ENCODE results near the gene MAD2L1BP.
"Not testable (repeated sequence)": the region's sequence is repeated elsewhere in the genome, so short reads cannot be mapped to it uniquely, and the experiment has no call there.

The MAD2L1BP gene

DNA sequence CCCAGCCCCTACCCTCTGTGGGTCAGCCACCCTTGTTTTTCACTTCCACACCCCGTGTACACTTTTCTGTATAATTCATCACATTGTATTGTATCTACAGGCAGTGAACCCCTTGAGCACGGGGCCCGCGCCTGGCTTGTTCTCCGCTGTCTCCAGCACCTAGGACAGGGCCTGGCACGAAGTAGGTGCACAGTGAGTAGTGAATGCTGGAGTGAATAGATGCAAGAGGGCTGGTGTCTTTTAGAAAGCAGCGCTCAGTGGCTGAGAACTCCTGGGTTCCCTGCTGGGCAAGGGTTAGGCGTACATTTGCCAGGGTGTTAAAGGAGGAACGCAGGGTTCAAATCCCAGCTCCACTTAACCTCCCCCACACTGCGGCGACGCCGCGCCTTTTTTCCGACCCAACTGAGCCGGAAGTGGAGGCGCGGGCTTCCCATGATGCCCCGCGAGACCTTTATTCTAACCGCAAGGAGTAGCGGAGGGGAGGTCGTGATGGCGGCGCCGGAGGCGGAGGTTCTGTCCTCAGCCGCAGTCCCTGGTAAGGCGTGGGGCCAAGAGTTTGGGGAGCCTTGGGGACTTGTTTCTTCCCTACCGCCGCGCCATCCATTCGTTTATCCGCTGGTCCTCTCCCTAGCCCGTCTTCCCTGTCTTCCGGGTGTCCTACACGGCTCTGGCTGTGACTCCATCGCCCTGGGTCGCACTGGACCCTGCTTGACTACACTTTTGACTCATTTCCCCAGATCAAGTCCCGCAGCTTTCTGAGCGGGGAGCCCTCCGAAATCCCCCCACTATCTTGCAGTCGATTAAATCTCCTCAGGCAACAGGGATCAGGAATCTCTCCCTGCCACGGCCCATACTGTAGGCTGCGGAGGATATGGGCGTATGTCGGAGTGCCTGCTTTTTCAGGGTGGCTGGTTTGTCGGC, at the start of gene MAD2L1BP:
Gene MAD2L1BP, plus strand, starts transcription at position 454 of the 921 bp plus-strand sequence. Its CDS starts 36 bp downstream, at position 490.
- Mint-ChIP-seq H3K36me3 (peaks cover 16 to 29% of the 10 kb centered on the region in 2 donors), H3K4me3 (peak within 1 kb of the TSS; percentile 94 to 99), H3K4me1 (peaks cover 28 to 43% of the 10 kb centered on the region in 2 donors), H3K27ac (peak within 1 kb of the TSS; percentile 94), H3K9me3 (no peaks in the 10 kb centered on the region), H3K27me3 (no peaks in the 10 kb centered on the region)
- DNase-seq (peak; percentile 77), ATAC-seq (replicated peaks) (peak; percentile 91)

DNA sequence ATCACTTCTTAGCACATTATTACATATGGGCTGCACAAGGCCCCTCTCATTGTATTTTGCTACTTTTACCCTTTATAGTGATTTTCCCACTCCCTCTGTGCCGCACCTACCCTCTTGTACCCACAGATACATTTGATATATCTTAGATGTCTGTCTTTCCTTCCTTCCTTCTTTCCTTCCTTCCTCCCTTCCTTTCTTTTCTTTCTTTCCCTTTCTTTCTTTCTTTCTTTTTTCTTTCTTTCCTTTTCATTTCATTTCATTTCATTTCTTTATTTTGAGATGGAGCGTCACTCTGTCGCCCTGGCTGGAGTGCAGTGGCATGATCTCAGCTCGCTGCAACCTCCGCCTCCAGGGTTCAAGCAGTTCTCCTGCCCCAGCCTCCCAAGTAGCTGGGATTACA, 47.4 kb upstream of the MAD2L1BP start:
- Mint-ChIP-seq H3K27ac (no peak overlapping the region), H3K36me3 (peaks cover 32 to 42% of the 10 kb centered on the region in 2 donors), H3K4me3 (no peak overlapping the region), H3K4me1 (peaks cover 8 to 15% of the 10 kb centered on the region in 2 donors), H3K27me3 (no peaks in the 10 kb centered on the region), H3K9me3 (no peaks in the 10 kb centered on the region)
- ATAC-seq (replicated peaks) (no peak), DNase-seq (no peak)

DNA sequence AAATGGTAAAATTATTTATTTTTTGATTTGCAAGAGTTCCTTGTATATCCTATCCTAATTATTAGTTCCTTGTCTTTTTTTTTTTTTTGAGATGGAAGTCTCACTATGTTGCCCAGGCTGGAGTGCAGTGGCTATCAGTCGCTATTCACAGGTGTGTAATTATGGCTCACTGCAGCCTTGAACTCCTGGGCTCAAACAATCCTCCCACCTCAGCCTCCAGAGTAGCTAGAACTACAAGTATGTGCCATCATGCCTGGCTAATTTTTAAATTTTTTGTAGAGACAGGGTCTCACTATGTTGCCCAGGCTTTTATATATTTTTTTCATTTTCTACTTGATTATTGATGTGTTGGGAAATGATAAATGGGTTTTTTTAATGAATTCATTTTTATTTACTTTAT, 46.1 kb upstream of the MAD2L1BP start:
- H3K27ac Mint-ChIP-seq; H3K9me3 Mint-ChIP-seq; H3K4me3 Mint-ChIP-seq; ATAC-seq (replicated peaks); H3K4me1 Mint-ChIP-seq; H3K27me3 Mint-ChIP-seq; DNase-seq: not testable (repeated sequence)
- peaks cover 33 to 39% of the 10 kb centered on the region in 2 donors for H3K36me3 Mint-ChIP-seq

DNA sequence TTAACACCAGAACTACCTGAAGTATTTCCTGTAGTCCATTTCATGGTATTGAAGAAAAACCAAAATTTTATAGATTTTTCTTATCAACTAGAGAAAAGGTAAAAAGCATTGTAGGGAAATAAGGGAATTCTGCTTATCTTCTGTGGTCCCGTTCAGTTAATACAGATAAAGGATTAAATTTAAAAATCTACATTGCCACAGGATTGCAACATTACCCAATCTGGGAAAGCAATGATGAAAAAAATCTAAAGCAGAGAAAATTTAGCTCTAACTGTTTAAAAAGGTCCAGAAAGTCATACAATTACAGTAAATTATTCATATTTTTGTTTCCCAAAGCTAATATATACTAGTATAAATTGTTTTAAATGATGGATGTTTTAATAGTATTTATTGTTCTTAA, 41.7 kb upstream of the MAD2L1BP start:
- H3K4me1 Mint-ChIP-seq = no peaks in the 10 kb centered on the region
- DNase-seq (no peak), ATAC-seq (replicated peaks) (no peak)
- no peaks in the 10 kb centered on the region for H3K9me3 Mint-ChIP-seq
- H3K27ac Mint-ChIP-seq = no peak overlapping the region
- H3K4me3 Mint-ChIP-seq = no peak overlapping the region
- H3K36me3 Mint-ChIP-seq = peaks cover 15 to 22% of the 10 kb centered on the region in 2 donors
- no peaks in the 10 kb centered on the region for H3K27me3 Mint-ChIP-seq

- H3K27me3 Mint-ChIP-seq = no peaks in the 10 kb centered on the region
- no peak overlapping the region for H3K4me3 Mint-ChIP-seq
- no peak for ATAC-seq (replicated peaks)
- H3K9me3 Mint-ChIP-seq = no peaks in the 10 kb centered on the region
- H3K27ac Mint-ChIP-seq = no peak overlapping the region
- peaks cover 26 to 36% of the 10 kb centered on the region in 2 donors for H3K36me3 Mint-ChIP-seq
- no peak for DNase-seq
- H3K4me1 Mint-ChIP-seq = no peaks in the 10 kb centered on the region
Measured at GRCh38 chr6:43600595-43600994, 35.0 kb upstream of the MAD2L1BP start.

DNA sequence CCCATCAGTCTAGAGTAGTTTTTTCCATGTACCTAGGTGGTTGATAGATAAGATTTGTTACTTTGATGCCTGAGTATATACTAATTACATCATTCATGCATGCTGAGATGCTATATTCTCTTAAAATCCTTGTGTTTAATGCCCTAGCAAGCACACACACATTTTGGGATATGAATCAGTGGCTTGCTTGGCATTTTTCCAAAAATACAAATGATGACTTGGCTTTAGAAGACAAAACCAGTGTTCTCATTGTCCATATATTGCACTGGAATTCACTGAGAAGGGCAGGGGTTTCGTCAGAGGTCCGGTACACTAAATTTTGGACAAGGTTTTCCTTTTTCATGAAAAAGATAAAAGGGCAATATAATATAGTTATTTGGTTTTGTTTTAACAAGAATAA, 31.5 kb upstream of the MAD2L1BP start:
- Mint-ChIP-seq H3K27ac (no peak overlapping the region), H3K4me3 (no peak overlapping the region), H3K36me3 (peaks cover 35 to 41% of the 10 kb centered on the region in 2 donors), H3K4me1 (peaks cover 9 to 13% of the 10 kb centered on the region in 2 donors), H3K27me3 (no peaks in the 10 kb centered on the region), H3K9me3 (no peaks in the 10 kb centered on the region)
- ATAC-seq (replicated peaks) = no peak
- DNase-seq = no peak

DNA sequence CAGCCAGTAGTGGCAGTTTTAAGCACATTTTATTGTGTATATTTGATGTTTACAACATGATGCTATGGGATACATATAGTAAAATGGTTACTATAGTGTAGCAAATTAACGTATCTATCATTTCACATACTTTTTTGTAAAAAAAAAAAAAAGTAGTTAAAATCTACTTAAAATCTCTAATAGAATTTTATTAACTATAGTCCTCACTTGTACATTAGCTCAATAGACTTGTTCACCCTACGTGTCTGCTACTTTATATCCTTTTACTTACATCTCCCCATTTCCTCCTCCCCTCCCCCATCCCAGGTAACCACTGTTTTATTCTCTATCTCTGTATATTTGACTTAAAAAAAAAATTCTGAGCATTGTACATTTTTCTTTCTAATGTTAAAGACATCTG, 29.6 kb upstream of the MAD2L1BP start:
- H3K9me3 Mint-ChIP-seq = no peaks in the 10 kb centered on the region
- peaks cover 35 to 38% of the 10 kb centered on the region in 2 donors for H3K36me3 Mint-ChIP-seq

GRCh38 chr6:43608310-43608763, 27.3 kb upstream of the MAD2L1BP start:
- H3K36me3 Mint-ChIP-seq = peaks cover 22 to 32% of the 10 kb centered on the region in 2 donors
- ATAC-seq (replicated peaks) (peak; percentile 38 to 50), DNase-seq (no peak)
- H3K27me3 Mint-ChIP-seq = no peaks in the 10 kb centered on the region
- peaks cover 11 to 13% of the 10 kb centered on the region in 2 donors for H3K4me1 Mint-ChIP-seq
- no peak overlapping the region for H3K27ac Mint-ChIP-seq
- no peak overlapping the region for H3K4me3 Mint-ChIP-seq
- H3K9me3 Mint-ChIP-seq = no peaks in the 10 kb centered on the region

More for the DNA sequence above, 29.6 kb upstream of the MAD2L1BP start:
- H3K27ac Mint-ChIP-seq = no peak overlapping the region
- DNase-seq = no peak
- H3K4me3 Mint-ChIP-seq = no peak overlapping the region
- ATAC-seq (replicated peaks) = no peak
- H3K27me3 Mint-ChIP-seq = no peaks in the 10 kb centered on the region
- H3K4me1 Mint-ChIP-seq = peaks cover 11 to 13% of the 10 kb centered on the region in 2 donors

DNA sequence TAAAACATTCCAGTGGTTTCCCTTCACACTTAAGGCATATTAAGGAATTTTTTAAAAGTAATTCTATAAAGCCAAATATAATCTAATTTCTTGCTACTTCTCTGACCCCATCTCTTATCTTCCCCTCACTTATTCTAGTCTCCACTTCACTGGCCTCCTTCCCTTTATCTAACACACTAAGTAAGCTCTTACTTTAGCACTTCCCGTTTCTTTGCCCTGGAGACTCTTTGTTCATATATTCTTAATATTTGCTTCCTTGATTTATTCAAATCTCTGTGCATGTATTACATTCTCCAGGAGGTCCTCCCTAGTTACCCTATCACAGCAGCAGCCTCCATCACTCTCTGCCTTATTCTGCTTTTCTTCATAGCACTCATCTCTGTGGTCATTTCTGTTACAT, 26.8 kb upstream of the MAD2L1BP start:
- H3K27me3 Mint-ChIP-seq = no peaks in the 10 kb centered on the region
- no peak overlapping the region for H3K27ac Mint-ChIP-seq
- no peak for DNase-seq
- H3K4me3 Mint-ChIP-seq = no peak overlapping the region
- ATAC-seq (replicated peaks) = peak in 1 of 2 donors; percentile 39
- peaks cover 11 to 13% of the 10 kb centered on the region in 2 donors for H3K4me1 Mint-ChIP-seq
- peaks cover 25 to 36% of the 10 kb centered on the region in 2 donors for H3K36me3 Mint-ChIP-seq
- H3K9me3 Mint-ChIP-seq = no peaks in the 10 kb centered on the region

GRCh38 chr6:43609402-43609801, 26.2 kb upstream of the MAD2L1BP start:
- Mint-ChIP-seq H3K4me3 (no peak overlapping the region), H3K27me3 (no peaks in the 10 kb centered on the region), H3K27ac (no peak overlapping the region), H3K9me3 (no peaks in the 10 kb centered on the region), H3K4me1 (peaks cover 11 to 13% of the 10 kb centered on the region in 2 donors), H3K36me3 (peaks cover 25 to 34% of the 10 kb centered on the region in 2 donors)
- DNase-seq (no peak), ATAC-seq (replicated peaks) (no peak)

GRCh38 chr6:43610431-43610830, 25.2 kb upstream of the MAD2L1BP start:
- ATAC-seq (replicated peaks) = no peak
- DNase-seq = no peak
- Mint-ChIP-seq H3K4me3 (no peak overlapping the region), H3K4me1 (peaks cover 11 to 13% of the 10 kb centered on the region in 2 donors), H3K36me3 (peaks cover 25 to 30% of the 10 kb centered on the region in 2 donors), H3K9me3 (no peaks in the 10 kb centered on the region), H3K27ac (peak overlapping the region; percentile 37), H3K27me3 (no peaks in the 10 kb centered on the region)

DNA sequence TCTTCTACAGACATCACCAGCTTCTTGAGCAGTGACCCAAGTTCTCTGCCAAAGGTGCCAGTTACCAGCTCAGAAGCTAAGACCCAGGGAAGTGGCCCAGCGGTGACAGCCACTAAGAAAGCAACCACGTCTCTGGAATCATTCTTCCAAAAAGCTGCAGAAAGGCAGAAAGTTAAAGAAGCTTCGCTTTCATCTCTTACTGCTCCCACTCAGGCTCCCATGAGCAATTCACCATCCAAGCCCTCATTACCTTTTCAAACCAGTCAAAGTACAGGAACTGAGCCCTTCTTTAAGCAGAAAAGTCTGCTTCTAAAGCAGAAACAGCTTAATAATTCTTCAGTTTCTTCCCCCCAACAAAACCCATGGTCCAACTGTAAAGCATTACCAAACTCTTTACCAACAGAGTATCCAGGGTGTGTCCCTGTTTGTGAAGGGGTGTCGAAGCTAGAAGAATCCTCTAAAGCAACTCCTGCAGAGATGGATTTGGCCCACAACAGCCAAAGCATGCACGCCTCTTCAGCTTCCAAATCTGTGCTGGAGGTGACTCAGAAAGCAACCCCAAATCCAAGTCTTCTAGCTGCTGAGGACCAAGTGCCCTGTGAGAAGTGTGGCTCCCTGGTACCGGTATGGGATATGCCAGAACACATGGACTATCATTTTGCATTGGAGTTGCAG, 21.8 kb upstream of the MAD2L1BP start:
- DNase-seq (no peak), ATAC-seq (replicated peaks) (no peak)
- H3K4me3 Mint-ChIP-seq = no peak overlapping the region
- no peak overlapping the region for H3K27ac Mint-ChIP-seq
- no peaks in the 10 kb centered on the region for H3K27me3 Mint-ChIP-seq
- H3K9me3 Mint-ChIP-seq = no peaks in the 10 kb centered on the region
- H3K4me1 Mint-ChIP-seq = peaks cover 4% of the 10 kb centered on the region in 2 donors
- peaks cover 14 to 25% of the 10 kb centered on the region in 2 donors for H3K36me3 Mint-ChIP-seq

- Mint-ChIP-seq H3K27me3 (no peaks in the 10 kb centered on the region), H3K4me1 (peaks cover 0 to 2% of the 10 kb centered on the region in 2 donors), H3K9me3 (no peaks in the 10 kb centered on the region), H3K4me3 (no peak overlapping the region), H3K36me3 (peaks cover 11 to 24% of the 10 kb centered on the region in 2 donors), H3K27ac (no peak overlapping the region)
- ATAC-seq (replicated peaks) (no peak), DNase-seq (no peak)
Measured at GRCh38 chr6:43614396-43614730, 21.3 kb upstream of the MAD2L1BP start.

DNA sequence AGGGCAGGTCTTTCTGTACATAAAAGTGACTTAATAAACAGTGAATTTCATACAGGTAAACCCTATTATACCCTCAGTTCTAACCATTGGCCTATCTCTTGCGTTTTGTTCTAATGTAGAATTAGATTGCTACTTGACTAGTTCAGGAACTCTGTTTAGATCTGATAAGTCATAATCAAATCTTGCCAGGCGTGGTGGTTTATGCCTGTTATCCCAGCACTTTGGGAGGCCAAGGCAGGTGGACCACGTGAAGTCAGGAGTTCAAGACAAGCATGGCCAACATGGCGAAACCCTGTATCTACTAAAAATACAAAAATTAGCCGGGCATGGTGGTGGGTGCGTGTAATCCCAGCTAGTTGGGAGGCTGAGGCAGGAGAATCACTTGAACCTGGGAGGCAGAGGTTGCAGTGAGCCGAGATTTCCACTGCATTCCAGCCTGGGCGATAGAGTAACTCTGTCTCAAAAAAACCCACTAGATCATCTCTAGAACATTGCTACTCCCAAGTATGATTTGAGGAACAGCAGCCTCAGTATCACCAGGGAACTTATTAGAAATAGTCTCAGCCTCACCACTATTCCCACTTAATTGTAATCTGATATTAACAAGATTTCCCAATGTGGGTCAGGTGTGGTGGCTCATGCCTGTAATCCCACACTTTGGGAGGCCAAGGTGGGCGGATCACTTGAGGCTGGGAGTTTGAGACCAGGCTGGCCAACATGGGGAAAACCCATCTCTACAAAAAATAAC, 18.7 kb upstream of the MAD2L1BP start:
- Mint-ChIP-seq H3K27me3 (no peaks in the 10 kb centered on the region), H3K4me3 (no peak overlapping the region), H3K36me3 (peaks cover 15 to 28% of the 10 kb centered on the region in 2 donors), H3K4me1 (peaks cover 0 to 6% of the 10 kb centered on the region in 2 donors), H3K9me3 (no peaks in the 10 kb centered on the region), H3K27ac (peak overlapping the region; percentile 89)
- ATAC-seq (replicated peaks) (no peak), DNase-seq (no peak)

All from stimulated activated naive B cell treated with anti-CD40 and anti-IgM and Interleukin-4, amounts not matched to agents 10 μg/mL and 1 μg/mL and 100 μg/mL, for 72 hours (primary cell).